Mucosa of descending colon (tissue), 3 donors: Measurements from ENCODE around the gene CACNA2D3. TPM values are rescaled to one million over a fixed set of nuclear protein-coding genes. Genes with fewer than 3 reads are reported as not detected.

ENCODE experiments used
- ATAC-seq: fragments of 200-7000 bp; cut with Tn5 transposase; one replicate; pipeline ENCODE4 v1.9.1; 2020; ENCODE audit warnings: mild to moderate bottlenecking, moderate library complexity
- DNase-seq, 3 donors: peaks; one replicate each; pipeline ENCODE4 v3.0.0-alpha.2; 2020
- H3K36me3 ChIP-seq: fragments of 200-600 bp; one replicate; pipeline ENCODE4 v1.8.0; 2021; ENCODE audit warnings: low read depth, mild to moderate bottlenecking
- H3K4me1 ChIP-seq: fragments of 200-600 bp; one replicate; pipeline ENCODE4 v1.8.0; 2021; ENCODE audit warnings: low read depth, mild to moderate bottlenecking
- H3K4me3 ChIP-seq: fragments of 200-600 bp; one replicate; pipeline ENCODE4 v1.8.0; 2021; ENCODE audit warnings: mild to moderate bottlenecking
- H3K9me3 ChIP-seq: fragments of 200-600 bp; one replicate; pipeline ENCODE4 v1.8.0; 2021; ENCODE audit warnings: mild to moderate bottlenecking
- intact Hi-C, 2 donors: fragments of 100-400 bp; cut with DNase I in 1 of 2; cut with micrococcal nuclease in 1 of 2; formaldehyde crosslinking; loops; one replicate each; pipeline versions ENCODE4 v1.11.0 to v1.11.1; 2022; cut with DNase I, micrococcal nuclease
- total RNA-seq, 3 donors: library from RNA; stranded (reverse); fragmentation: NEBNext Ultra II Directional in 2 of 3; extraction: Animal tissue kit (Norgen Biotek cat#: 25700) in 2 of 3; gene quantifications; one replicate each; pipeline versions ENCODE4 v1.2.1 to v1.2.4, GENCODE V29; 2021 to 2023
- TF ChIP-seq, protein P1 (sequence below): fragments of 200-600 bp; IDR thresholded peaks from one replicate; pipeline ENCODE4 v1.8.0; 2022; ENCODE audit warnings: antibody characterized with exemption, mild to moderate bottlenecking
- donor health status: DM: no; HTN: no; CAD: no; lungs with moderate emphysema.
- donor health status: DM: no; HTN: no; CAD: no.
- donor health status: DM: no; HTN: yes; CAD: no.

CACNA2D3 gene
- total RNA-seq, 3 donors from 2014 or later: 0.34 to 3.5 (median 0.55) TPM

DNA sequence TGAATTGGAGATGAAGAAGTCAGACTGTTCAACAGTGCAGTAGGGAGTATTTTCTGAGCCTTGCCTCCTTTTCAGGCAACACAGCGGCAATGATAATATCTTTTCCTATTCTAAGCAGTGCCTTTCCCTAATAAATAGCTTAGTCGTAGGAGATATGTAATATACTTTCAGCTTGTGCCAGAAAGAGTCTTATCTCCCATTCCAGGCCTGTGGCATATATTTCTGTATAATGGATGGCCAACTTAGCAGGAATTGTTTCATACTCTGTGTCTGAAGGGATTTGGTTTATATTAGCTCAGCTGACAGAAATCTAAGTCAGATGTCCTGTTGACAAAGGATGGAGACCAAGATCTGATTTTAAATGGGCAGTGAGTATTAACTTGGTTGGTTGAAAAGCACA, 397.1 kb downstream of the CACNA2D3 start:
- H3K4me3 ChIP-seq: no peak overlapping the region
- TF ChIP-seq, protein P1, sequence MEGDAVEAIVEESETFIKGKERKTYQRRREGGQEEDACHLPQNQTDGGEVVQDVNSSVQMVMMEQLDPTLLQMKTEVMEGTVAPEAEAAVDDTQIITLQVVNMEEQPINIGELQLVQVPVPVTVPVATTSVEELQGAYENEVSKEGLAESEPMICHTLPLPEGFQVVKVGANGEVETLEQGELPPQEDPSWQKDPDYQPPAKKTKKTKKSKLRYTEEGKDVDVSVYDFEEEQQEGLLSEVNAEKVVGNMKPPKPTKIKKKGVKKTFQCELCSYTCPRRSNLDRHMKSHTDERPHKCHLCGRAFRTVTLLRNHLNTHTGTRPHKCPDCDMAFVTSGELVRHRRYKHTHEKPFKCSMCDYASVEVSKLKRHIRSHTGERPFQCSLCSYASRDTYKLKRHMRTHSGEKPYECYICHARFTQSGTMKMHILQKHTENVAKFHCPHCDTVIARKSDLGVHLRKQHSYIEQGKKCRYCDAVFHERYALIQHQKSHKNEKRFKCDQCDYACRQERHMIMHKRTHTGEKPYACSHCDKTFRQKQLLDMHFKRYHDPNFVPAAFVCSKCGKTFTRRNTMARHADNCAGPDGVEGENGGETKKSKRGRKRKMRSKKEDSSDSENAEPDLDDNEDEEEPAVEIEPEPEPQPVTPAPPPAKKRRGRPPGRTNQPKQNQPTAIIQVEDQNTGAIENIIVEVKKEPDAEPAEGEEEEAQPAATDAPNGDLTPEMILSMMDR: no peak
- no peaks in the 10 kb centered on the region for H3K4me1 ChIP-seq
- no peaks in the 10 kb centered on the region for H3K9me3 ChIP-seq
- no peaks in the 10 kb centered on the region for H3K36me3 ChIP-seq
- intact Hi-C loops: no loop called here
- DNase-seq: no peak
- no peak for ATAC-seq

DNA sequence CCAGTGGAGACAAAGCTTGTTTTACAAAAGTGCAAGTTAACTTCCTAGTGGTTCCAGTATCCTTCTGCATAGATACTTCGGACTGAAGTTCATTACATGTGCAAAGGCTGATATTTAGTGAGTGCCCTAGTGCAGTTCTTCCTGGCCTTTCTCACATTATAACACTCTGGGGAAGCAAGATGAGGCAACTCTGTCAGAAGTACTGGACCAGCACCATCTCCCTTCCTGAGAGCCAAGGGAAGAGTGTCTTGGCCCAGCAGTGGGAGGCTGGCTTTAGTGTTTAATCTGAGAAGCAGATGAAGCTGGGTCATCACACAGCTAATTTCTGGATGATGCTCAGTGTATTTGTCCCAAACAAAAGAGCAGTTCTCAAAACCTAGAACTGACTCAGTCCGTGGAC, 397.7 kb downstream of the CACNA2D3 start:
- ATAC-seq (no peak), DNase-seq (no peak)
- Histone ChIP-seq H3K36me3 (no peaks in the 10 kb centered on the region), H3K9me3 (peaks cover under 1% of the 10 kb centered on the region), H3K4me1 (no peaks in the 10 kb centered on the region), H3K4me3 (no peak overlapping the region)
- TF ChIP-seq, protein P1: no peak
- intact Hi-C loops: no loop called here

DNA sequence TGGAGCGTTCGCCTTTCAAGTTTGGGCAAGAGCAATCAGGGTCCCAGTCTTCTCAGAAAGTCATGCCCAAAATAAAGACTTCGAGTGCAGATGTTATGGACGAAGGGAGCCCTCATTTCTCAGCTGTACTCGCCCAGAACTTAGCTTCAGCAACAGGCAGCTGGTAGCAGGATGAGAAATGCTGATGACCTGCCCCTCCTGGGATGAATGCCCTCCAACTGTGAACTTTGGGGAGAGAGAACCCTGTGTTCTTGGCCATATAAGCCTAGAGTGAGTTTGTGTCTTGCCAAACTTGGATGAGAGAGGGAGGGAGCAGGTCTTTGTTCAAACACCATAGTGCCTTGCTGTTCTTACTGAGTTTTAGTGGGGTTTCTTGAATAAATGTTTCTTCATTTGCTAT, 405.2 kb downstream of the CACNA2D3 start:
- intact Hi-C loops: no loop called here

DNA sequence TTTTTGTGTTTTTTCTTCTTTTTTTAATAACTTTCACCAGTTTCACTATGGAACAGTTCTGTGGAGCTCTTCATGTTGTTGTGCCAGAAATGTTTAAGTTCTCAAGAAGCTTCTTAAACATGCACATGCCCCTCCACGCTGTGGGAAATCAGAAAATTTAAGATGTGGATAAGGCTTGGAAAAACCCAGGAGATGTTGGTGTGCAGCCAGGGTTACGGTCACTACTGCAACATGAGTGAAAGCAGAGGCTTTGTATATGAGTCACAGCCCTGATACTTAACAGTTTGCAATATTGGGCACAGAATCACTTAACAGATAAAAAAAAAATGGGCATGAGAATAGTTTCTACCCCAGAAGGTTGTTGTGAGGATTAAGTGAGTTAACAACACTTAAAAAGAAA, 405.6 kb downstream of the CACNA2D3 start:
- Histone ChIP-seq H3K4me1 (no peaks in the 10 kb centered on the region), H3K36me3 (no peaks in the 10 kb centered on the region), H3K4me3 (no peak overlapping the region), H3K9me3 (peaks cover 15% of the 10 kb centered on the region)
- ATAC-seq: no peak
- TF ChIP-seq, protein P1: no peak
- no peak for DNase-seq
- intact Hi-C loops: no loop called here

More for the DNA sequence above, 405.2 kb downstream of the CACNA2D3 start:
- no peak for DNase-seq
- no peaks in the 10 kb centered on the region for H3K4me1 ChIP-seq
- no peaks in the 10 kb centered on the region for H3K36me3 ChIP-seq
- no peak overlapping the region for H3K4me3 ChIP-seq
- no peak for ATAC-seq
- peaks cover 15% of the 10 kb centered on the region for H3K9me3 ChIP-seq
- TF ChIP-seq, protein P1: no peak

DNA sequence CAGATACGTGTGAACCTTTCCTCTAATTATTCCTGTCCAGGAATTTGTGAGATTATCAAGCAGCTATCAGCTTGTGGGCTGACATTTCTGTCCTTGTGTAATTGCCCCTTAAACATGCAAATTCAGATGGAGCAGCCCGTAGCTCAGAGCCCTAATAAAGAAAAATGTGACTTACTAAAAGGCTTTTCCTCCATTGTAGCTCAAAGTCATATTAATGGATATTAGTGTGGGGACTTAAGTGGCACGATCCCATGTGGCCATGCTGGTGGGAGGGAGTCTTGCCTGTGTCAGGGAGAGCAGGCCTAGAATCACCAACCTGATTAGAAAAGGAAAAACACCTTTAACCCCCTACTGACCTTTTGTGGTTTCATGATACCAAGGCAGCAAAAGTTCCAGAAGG, 406.3 kb downstream of the CACNA2D3 start:
- intact Hi-C loops: no loop called here
- TF ChIP-seq, protein P1: no peak
- no peak overlapping the region for H3K4me3 ChIP-seq
- H3K4me1 ChIP-seq: no peaks in the 10 kb centered on the region
- H3K9me3 ChIP-seq: peaks cover 15% of the 10 kb centered on the region
- DNase-seq: no peak
- no peak for ATAC-seq
- H3K36me3 ChIP-seq: no peaks in the 10 kb centered on the region

DNA sequence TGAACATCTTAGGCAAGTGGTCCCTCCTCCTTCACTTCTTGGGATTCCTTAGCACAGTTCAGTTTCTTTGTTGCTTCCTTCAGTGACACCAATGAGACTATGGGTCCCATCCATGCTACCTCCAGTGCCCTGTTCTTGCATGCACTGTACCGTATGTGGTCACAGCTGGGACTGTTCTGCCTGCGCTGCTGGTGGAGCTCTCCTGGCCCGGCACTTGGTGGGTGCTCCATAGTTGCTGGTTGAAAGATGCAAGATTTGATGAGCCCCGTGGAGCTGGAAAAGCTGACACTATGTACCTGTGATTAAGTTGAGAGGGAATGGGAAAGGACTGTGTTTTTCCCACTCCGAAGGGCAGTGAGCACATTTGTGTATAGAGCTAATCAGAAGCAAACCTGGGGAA, 407.7 kb downstream of the CACNA2D3 start:
- ATAC-seq: no peak
- DNase-seq: no peak
- no peak overlapping the region for H3K4me3 ChIP-seq
- TF ChIP-seq, protein P1: no peak
- no peaks in the 10 kb centered on the region for H3K4me1 ChIP-seq
- peaks cover 14% of the 10 kb centered on the region for H3K9me3 ChIP-seq
- intact Hi-C loops: no loop called here
- H3K36me3 ChIP-seq: no peaks in the 10 kb centered on the region
